ENCODE results near the gene ARHGAP4. TPM values are rescaled to one million over a fixed set of nuclear protein-coding genes. Genes with fewer than 3 reads are reported as not detected.

ARHGAP4 gene
- total RNA-seq, 1 donor from 2014 or later: 50.7 TPM

DNA sequence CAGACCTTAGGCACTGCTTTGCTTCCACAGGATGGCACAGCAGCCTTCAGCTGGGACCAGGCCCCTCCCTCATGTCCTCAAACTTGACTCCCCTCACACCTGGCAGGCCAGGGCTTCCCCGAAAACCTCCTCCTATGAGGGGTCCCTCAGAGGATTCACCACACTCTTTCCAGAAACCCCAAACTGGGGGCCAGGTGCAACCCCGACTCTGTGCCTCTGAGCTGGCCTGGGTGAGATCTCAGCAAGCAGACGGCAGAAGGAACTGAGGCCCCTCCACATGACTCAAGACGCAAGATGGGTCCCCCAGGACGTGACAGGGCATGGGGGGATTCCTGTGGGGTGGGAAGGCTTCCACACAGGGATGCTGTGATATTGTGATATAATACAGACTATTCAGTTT, 39.3 kb upstream of the ARHGAP4 start:
- ATAC-seq (no peak), DNase-seq (ENCODE audit: low spot score) (no peak)
- intact Hi-C loops (cut with DNase I): no loop called here

DNA sequence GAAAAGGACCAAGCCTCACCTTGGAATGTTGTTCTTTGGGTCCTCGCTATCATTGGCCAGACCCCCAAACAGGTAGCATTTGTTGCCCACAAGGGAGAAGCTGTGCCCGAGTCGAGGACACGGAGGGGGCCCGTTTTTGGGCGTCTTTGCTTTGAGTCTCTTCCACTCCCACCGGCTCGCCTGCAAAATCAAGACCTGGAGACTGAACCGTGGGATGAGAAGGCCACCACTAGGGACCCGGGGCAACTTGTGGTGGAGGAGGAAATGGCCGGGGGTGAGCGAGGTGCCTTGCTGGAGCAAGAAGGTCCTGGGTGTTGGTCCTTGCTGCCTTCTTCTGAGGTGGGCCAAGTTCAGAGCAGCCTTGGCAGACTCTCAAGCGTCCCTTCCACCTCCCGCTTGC, 38.0 kb upstream of the ARHGAP4 start:
- ATAC-seq (no peak), DNase-seq (ENCODE audit: low spot score) (no peak)
- intact Hi-C loops (cut with DNase I): loop anchor here (5.0 kb wide), 1 partner anchor 182 kb away; the partner anchor contains the start of gene SRPK3

DNA sequence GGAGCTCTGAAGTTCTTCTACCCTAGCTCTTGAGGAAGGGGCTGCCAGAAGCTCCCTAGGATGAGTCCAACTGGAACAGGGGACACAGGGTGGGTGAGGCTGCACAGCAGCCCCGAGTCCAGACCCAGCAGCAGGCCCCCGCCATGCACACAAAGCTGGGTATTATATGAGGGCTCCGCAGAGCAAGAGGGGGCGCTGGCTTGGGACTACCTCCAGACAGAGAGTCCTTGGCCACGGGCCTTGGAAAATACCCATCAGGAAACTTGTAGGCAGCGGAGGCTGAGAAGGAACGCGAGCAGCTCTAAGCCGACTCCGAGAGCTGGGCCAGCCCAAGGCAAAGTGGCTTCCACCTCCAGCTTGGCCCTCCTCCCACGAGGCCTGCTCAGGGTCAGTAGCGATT, 37.5 kb upstream of the ARHGAP4 start:
- no peak for DNase-seq (ENCODE audit: low spot score)
- no peak for ATAC-seq
- intact Hi-C loops (cut with DNase I): loop anchor here (5.0 kb wide), 1 partner anchor 181 kb away; the partner anchor contains the start of gene SRPK3

DNA sequence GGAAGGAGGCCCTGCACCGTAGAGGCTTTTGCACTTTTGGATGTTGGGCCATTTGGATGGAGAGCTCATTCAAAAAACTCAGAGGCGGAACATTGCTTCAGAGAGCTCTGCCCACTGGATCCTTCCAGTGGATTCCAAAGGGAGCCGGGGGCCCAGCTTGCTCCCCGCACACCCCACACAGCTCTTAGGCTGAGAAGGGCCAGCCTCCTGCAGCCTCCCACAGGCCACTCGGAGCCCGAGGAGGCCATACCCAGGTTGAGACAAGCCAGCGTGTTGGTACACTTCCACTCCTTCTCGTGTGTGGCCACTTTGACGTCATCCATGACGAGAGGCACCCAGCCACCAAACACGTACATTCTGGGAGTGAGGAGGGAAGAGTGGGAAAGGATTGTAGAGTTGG, 35.2 kb upstream of the ARHGAP4 start:
- DNase-seq (ENCODE audit: low spot score) (no peak), ATAC-seq (no peak)
- intact Hi-C loops (cut with DNase I): loop anchor here (5.0 kb wide), 1 partner anchor 179 kb away; the partner anchor contains the start of gene SRPK3

DNA sequence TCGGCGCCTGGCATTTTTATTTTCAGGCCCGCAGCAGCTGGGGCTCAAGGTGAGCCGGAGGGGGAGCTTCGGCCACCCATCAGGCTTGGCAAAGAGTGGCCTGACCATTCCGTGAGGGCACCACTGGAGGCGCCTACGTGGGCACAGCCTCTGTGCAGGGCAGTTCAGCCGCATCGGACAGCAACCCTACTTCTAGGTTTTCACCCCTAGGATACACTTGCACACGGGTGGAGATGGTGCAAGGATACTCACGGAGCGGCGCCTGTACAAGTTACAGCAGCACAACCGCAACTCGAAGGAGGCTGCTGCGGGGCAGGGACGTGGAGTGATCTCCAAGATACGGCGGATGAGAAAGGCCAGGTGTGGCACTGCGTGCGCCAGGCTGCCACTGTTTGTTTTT, 34.7 kb upstream of the ARHGAP4 start:
- DNase-seq (ENCODE audit: low spot score) (no peak), ATAC-seq (no peak)
- intact Hi-C loops (cut with DNase I): loop anchor here (5.0 kb wide), 1 partner anchor 178 kb away; the partner anchor contains the start of gene SRPK3

DNA sequence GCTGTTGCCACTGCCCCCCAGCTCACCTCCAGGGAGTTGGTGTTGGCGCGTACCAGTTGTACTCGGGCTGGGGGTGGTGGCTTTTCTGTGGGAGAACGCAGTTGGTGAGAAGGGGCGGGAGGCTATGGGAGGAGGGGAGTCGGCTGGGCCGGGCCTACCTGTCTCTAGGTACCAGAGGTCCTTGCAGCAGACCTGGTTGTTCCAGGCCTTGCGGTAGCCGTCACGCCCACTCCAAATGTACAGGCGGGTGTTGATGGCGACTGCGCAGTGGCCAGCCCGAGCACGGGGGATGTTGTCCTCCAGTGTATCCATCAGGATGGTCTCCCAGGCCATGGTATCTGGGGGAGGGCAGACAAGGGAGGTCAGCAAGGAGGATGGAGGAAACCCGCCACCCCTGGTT, 34.0 kb upstream of the ARHGAP4 start:
- intact Hi-C loops (cut with DNase I): loop anchor here (5.0 kb wide), 1 partner anchor 178 kb away; the partner anchor contains the start of gene SRPK3
- no peak for DNase-seq (ENCODE audit: low spot score)
- no peak for ATAC-seq

DNA sequence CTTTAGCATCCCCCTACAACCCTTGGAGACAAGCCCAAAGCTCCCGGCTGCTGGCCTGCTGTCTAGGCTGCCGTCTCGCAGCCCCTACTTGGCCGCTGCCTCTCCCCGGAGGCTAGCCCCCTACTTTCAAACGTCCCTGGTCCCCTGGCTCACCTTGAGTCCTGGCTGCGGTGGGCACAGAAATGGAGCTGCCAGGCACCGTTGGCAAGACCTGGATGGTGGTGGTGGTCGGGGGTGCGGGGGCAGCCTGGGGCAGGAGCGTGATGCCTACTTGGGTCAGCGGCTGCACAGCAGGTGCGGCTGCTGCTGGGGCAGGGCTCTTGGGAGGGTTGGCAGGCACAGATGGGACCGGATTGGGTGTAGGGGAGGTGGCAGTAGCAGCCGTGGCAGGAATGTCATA, 33.6 kb upstream of the ARHGAP4 start:
- DNase-seq (ENCODE audit: low spot score): no peak
- ATAC-seq: no peak
- intact Hi-C loops (cut with DNase I): loop anchor here (5.0 to 10.0 kb wide), 2 partner anchors 177 to 405 kb away; partner anchors contain the start of gene SRPK3

DNA sequence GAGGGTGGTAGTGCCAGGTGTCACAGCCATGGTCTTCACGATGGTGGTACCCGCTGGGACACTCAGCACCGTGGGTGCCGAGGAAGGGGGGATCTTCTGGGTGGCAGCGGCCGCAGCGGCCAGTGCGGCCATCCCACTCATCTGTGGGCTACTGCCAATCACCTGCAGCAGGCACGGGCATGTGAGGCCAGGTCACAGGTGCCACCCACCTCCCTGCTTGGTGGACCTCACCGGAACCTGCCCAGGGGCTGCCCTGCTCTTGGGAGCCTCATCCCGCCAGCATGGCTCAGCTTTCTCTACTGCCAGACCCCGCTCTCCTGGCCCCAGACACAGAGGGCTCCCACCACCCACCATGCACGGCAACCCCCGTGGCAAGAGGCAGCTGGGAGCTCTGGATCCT, 32.5 kb upstream of the ARHGAP4 start:
- DNase-seq (ENCODE audit: low spot score) (no peak), ATAC-seq (no peak)
- intact Hi-C loops (cut with DNase I): loop anchor here (10.0 kb wide), 1 partner anchor 404 kb away; no protein-coding TSS in a partner anchor

DNA sequence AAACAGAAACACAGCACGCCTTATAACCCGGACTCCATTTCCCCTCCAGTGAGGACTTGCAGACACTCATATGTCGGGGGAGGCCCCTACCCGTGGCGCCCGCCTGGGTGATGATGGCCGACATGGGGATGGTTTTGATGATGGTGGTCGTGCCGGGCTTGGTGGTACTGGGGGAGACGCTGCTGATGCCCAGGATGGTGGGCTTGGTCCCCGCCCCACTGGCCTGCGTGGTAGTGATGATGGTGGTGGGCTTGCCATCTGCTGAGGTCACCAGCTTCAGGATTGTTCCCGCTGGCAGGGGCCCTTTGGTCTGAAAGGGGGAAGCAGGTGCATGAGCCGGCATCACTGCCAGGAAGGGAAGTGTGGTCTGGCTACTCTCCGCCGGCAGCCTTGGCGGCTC, 31.2 kb upstream of the ARHGAP4 start:
- DNase-seq (ENCODE audit: low spot score) (no peak), ATAC-seq (no peak)
- intact Hi-C loops (cut with DNase I): loop anchor here (10.0 kb wide), 1 partner anchor 402 kb away; no protein-coding TSS in a partner anchor

DNA sequence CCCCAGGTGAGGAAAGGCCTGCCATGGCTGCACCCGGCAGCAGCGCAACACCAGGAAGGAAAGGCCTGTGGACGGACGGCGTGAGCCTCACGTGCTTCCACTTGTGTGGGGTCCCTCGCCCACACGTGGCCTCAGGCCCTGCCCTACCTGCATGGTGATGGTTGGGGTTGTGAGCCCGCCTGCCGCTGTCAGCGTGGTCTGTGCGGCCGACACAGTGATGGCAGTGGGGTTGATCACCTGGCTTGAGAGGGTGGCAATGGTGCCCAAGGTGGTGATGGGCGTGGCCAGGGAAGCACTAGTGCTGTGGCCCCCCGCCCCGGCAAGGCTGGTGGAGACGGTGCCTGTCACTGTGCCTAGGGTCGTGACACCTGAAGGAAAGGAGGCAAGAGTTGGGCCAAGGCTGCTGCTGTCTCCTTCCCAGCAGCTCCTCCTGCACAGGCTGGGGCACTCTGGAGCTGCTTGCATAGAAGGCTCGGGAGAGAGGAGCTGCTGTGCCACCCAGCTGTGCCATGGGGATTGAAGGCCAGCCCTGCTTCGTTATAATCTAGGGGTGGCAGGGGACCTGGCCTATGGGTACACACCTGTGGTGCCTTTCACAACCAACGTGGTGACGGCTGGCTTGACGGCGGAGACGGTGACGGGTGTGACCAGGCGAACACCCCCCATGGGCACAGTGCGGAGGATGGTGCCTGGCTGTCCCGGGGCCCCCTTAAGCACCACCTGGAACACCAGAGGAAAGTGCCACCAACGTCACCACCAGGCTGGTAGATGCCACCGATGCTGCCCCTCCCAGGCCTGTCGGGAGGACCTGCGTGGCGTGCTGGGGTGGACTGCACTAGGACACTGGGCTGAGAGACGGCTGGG, 30.2 kb upstream of the ARHGAP4 start:
- intact Hi-C loops (cut with DNase I): loop anchor here (10.0 kb wide), 1 partner anchor 401 kb away; no protein-coding TSS in a partner anchor
- ATAC-seq (no peak), DNase-seq (ENCODE audit: low spot score) (no peak)

DNA sequence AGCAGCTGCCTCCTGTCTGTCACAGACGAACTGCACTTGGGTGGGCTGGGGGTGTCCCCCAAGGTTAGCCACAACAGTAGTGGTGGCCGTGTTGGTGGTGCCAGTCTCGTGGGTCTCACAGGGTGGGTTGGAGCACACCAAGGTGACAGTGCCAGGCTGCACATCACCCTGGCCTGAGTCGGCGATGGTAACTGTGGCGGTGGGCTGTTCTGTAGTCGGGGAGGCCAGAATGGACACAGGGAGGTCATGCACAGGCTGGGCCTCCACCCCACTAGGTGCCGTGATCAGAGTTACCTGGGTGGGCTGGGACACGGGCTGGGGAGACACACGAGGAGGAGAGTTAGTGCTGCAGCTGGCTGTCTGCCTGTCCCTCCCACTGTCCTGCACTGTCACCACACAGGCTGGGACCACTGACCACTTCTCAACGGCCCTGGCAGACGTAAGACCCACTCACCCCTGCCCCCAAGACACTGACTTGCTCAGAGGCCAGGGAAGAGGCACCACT, 29.2 kb upstream of the ARHGAP4 start:
- intact Hi-C loops (cut with DNase I): loop anchor here (10.0 kb wide), 1 partner anchor 400 kb away; no protein-coding TSS in a partner anchor
- DNase-seq (ENCODE audit: low spot score) (no peak), ATAC-seq (no peak)

DNA sequence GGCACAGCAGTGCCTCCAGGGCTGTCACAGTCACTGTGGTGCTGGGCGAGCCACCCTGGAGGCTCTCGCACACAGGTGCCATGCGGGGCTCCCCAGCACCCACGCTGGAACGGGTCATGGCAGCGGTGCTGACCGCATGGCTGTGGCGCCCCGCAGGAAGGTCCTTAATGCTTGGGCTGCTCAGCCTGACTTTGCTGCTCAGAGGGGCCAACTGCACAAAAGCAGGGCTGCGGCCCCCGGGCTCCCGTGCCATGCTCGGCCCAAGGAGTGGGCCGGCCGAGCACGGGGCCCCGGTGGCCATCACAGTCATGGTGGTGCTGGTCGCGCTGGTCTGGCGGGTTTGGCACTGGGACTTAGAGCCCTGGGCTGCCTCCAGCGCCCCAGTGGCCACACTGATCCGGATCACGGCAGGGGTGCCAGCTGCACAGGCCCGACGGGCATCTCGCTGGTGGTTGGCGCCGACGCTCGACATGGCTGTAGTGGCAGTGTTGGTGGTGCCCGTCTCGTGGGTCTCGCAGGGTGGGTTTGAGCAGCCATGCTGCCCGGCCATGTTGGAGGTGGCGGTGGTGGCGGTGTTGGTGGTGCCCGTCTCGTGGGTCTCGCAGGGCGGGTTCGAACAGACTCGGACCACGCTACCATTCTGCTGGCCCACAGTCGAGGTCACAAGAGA, 28.6 kb upstream of the ARHGAP4 start:
- no peak for DNase-seq (ENCODE audit: low spot score)
- ATAC-seq: no peak
- intact Hi-C loops (cut with DNase I): loop anchor here (5.0 to 10.0 kb wide), 2 partner anchors 187 to 400 kb away; no protein-coding TSS in a partner anchor

DNA sequence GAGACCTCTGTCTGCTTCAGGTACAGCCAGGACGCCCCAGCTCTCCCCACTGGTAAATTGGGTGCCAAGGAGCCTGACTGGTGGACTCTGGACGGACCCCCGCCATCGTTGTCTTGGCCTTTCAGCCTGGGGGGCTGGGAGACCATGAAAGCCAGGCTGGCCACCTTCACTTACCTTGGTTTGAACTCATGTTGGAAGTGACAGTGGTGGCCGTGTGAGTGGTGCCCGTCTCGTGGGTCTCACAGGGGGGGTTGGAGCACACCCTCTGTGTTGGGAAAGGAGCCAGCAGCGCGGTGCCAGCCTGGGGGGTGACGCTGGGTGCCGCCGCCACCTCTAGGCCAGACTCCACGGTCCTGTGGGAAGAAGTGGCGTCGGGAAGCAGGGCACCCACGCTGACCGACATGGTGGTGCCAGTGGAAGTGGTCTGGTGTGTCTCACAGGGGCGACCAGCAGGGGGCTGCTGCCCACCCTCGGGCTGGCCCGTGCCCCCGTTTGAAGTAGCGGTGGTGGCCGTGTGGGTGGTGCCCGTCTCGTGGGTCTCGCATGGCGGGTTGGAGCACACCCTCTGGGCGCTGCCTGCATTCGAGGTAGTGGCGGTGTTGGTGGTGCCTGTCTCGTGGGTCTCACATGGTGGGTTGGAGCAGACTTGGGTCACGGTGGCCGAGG, 28.0 kb upstream of the ARHGAP4 start:
- intact Hi-C loops (cut with DNase I): loop anchor here (5.0 to 10.0 kb wide), 2 partner anchors 187 to 399 kb away; no protein-coding TSS in a partner anchor
- no peak for ATAC-seq

DNA sequence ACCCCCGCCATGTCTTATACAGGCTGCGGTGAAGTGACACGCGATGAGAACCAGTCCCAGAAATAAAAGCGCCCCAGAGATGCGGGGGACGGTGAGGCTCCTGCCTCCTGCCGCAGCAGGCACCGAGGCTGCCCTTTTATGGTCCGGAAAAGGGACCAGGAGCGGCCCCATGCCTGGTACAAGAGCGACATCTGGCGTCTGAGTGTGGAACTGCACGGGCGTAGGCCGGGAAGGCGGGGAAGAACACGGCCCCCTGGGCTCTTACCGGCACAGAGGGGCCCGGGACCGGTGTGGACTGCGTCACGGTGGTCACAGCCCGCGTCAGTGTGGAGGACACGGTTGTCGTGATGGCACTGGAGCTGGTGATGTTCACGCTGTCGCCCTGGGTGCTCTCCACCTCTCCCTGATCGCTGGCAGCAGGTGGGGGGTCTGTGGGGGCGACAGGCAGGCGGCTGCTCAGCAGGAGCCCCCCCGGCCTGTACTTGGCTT, 27.3 kb upstream of the ARHGAP4 start:
- intact Hi-C loops (cut with DNase I): loop anchor here (5.0 to 10.0 kb wide), 2 partner anchors 186 to 399 kb away; no protein-coding TSS in a partner anchor
- DNase-seq (ENCODE audit: low spot score) (peak; percentile 86), ATAC-seq (peak; percentile 67)

More for the DNA sequence above, 28.0 kb upstream of the ARHGAP4 start:
- no peak for DNase-seq (ENCODE audit: low spot score)

DNA sequence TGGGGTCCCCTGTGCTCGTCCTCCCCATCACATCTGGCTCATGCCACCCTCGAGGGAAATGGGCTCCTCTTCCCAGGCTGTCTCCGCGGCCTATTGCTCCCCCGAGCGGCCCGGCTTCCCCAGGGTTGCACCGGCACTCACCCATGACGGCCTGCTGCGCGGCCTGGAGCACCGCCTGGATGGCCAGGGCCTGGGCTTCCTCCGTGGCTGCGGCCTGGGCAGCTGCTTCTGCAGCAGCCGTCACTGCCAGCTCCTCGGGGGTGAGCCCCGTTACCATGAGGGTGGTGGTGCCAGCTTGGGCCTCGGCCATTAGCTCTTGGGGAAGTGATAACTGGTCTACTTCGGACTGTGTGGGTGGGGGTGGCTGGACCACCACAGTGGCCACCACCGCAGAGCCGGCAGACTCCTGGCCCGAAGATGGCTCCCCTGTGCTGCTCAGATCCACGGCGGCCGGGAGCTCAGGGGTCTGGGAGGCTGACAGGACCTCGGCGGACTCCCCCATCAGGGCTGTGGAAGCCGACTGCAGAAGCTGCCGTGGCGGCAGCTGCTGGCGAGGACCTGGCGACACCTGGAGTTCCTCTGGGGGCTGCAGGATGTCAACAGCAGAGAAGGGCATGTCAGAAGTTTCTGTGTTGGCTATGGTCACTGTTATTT, 26.4 kb upstream of the ARHGAP4 start:
- ATAC-seq: no peak
- intact Hi-C loops (cut with DNase I): loop anchor here (5.0 to 10.0 kb wide), 2 partner anchors 185 to 398 kb away; no protein-coding TSS in a partner anchor
- no peak for DNase-seq (ENCODE audit: low spot score)

DNA sequence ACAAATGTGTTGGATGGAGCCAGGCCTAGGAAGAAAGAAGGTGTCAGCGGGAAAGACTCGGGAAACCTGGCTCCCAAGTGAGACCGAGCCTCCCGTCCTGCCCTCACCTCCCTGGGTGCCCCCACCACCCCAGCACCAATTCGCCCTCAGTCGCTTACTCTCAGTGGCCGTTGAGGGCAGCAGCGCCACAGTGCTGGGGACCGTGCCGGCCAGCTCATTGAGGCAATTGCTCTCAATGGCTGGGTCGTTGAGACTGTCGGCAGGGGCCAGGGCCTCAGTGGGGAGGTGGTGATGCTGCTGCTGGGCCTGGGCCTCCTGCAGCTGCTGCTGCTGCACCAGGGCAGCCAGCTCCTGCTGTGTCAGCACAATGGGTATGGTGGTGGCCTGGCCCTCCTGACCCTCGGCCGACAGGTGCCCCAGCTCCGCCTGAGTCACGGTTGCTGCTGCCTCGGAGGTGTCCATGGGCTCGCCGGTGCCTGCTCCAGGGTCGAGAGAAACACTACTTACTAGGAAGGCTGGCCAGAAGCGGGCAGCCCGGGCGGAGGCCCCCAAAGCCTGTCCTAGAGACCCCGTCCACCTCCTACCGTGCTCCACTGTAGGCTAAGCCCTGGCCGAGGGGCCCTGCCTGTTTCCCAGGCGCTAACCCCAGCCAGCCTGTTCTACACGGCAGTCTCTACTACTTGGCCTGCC, 25.8 kb upstream of the ARHGAP4 start:
- ATAC-seq (no peak), DNase-seq (ENCODE audit: low spot score) (no peak)
- intact Hi-C loops (cut with DNase I): loop anchor here (5.0 to 10.0 kb wide), 2 partner anchors 185 to 397 kb away; no protein-coding TSS in a partner anchor

DNA sequence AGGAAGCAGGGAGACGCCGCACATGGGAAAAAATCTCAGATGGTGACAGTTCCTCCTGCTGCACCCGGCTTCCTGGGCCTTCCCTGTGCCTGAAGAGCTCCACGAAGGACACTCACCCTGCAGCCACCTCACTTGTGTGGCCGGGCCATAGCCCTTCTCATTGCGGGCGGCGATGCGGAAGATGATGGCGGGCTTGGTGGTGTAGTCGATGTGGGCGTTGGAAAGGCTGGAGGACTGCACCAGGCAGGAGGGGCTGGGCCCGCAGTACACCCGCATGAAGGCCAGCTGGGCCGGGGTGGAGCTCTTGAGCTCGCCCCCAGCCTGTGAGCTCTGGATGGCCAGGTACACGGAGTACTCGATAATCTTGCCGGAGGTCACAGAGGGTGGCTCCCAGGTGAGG, 24.1 kb upstream of the ARHGAP4 start:
- intact Hi-C loops (cut with DNase I): loop anchor here (5.0 to 10.0 kb wide), 2 partner anchors 183 to 395 kb away; no protein-coding TSS in a partner anchor
- DNase-seq (ENCODE audit: low spot score) (no peak), ATAC-seq (no peak)
